Measurements from ENCODE around the gene UNC5A.

Gene UNC5A

GRCh38 chr5:176789873-176790615, 20.3 kb upstream of the UNC5A start:
- Histone ChIP-seq H3K27ac (replicated peaks) (no peak overlapping the region), H3K27me3 (ENCODE audit: insufficient read depth, poor library complexity, severe bottlenecking) (peaks cover 9% of the 10 kb centered on the region), H3K4me3 (replicated peaks; ENCODE audit: insufficient read depth, low read length) (no peak overlapping the region)
- DNase-seq (ENCODE audit: low read depth in 1 of 2, low spot score in 1 of 2), result no peak
- TF ChIP-seq GABPA (IDR thresholded peaks at IDR 0.05; ENCODE audit: low read depth), result no peak
- no peak for TF ChIP-seq SPI1 (IDR thresholded peaks at IDR 0.05; ENCODE audit: borderline replicate concordance, low read depth)
- no peak for TF ChIP-seq CTCF (IDR thresholded peaks at IDR 0.05; ENCODE audit: insufficient read depth, low read length)
- no peak for TF ChIP-seq POLR2AphosphoS5 (IDR thresholded peaks at IDR 0.05; ENCODE audit: low read depth)
- no peak for TF ChIP-seq REST (IDR thresholded peaks at IDR 0.05; ENCODE audit: insufficient replicate concordance, low read depth)

- Histone ChIP-seq H3K27ac (replicated peaks) (no peak overlapping the region), H3K27me3 (ENCODE audit: insufficient read depth, poor library complexity, severe bottlenecking) (peaks cover 7% of the 10 kb centered on the region), H3K4me3 (replicated peaks; ENCODE audit: insufficient read depth, low read length) (no peak overlapping the region)
- no peak for DNase-seq (ENCODE audit: low read depth in 1 of 2, low spot score in 1 of 2)
- TF ChIP-seq SPI1 (IDR thresholded peaks at IDR 0.05; ENCODE audit: borderline replicate concordance, low read depth) (no peak), GABPA (IDR thresholded peaks at IDR 0.05; ENCODE audit: low read depth) (no peak), POLR2AphosphoS5 (IDR thresholded peaks at IDR 0.05; ENCODE audit: low read depth) (no peak), CTCF (IDR thresholded peaks at IDR 0.05; ENCODE audit: insufficient read depth, low read length) (no peak), REST (IDR thresholded peaks at IDR 0.05; ENCODE audit: insufficient replicate concordance, low read depth) (no peak)
Observed at GRCh38 chr5:176790941-176791340, 19.4 kb upstream of the UNC5A start.

GRCh38 chr5:176792655-176793342, 17.6 kb upstream of the UNC5A start:
- TF ChIP-seq SPI1 (IDR thresholded peaks at IDR 0.05; ENCODE audit: borderline replicate concordance, low read depth) (no peak), REST (IDR thresholded peaks at IDR 0.05; ENCODE audit: insufficient replicate concordance, low read depth) (no peak), GABPA (IDR thresholded peaks at IDR 0.05; ENCODE audit: low read depth) (no peak), CTCF (IDR thresholded peaks at IDR 0.05; ENCODE audit: insufficient read depth, low read length) (no peak), POLR2AphosphoS5 (IDR thresholded peaks at IDR 0.05; ENCODE audit: low read depth) (no peak)
- no peak overlapping the region for H3K4me3 ChIP-seq (replicated peaks; ENCODE audit: insufficient read depth, low read length)
- peaks cover 7% of the 10 kb centered on the region for H3K27me3 ChIP-seq (ENCODE audit: insufficient read depth, poor library complexity, severe bottlenecking)

More at GRCh38 chr5:176792655-176793342, 17.6 kb upstream of the UNC5A start:
- no peak overlapping the region for H3K27ac ChIP-seq (replicated peaks)
- no peak for DNase-seq (ENCODE audit: low read depth in 1 of 2, low spot score in 1 of 2)
